ENCODE measurements around the gene MTCH2.
"Not testable (repeated sequence)": the region's sequence is repeated elsewhere in the genome, so short reads cannot be mapped to it uniquely, and the experiment has no call there.

MTCH2 gene

GRCh38 chr11:47672283-47672730 is 29.9 kb upstream of the MTCH2 start:
- H3K27ac ChIP-seq: no peak overlapping the region

GRCh38 chr11:47669856-47670255 is 27.5 kb upstream of the MTCH2 start:
- H3K27ac ChIP-seq: no peak overlapping the region
- no peak for TF ChIP-seq ZFX (IDR thresholded peaks at IDR 0.05)
- TF ChIP-seq CTCF (conservative IDR thresholded peaks at IDR 0.05): no peak

More at GRCh38 chr11:47672283-47672730, 29.9 kb upstream of the MTCH2 start:
- TF ChIP-seq ZFX (IDR thresholded peaks at IDR 0.05) (no peak), CTCF (conservative IDR thresholded peaks at IDR 0.05) (no peak)

- TF ChIP-seq CTCF (conservative IDR thresholded peaks at IDR 0.05) (no peak), ZFX (IDR thresholded peaks at IDR 0.05) (no peak)
- no peak overlapping the region for H3K27ac ChIP-seq
Measured at GRCh38 chr11:47668665-47669064, 26.3 kb upstream of the MTCH2 start.

GRCh38 chr11:47667555-47667954 is 25.2 kb upstream of the MTCH2 start:
- no peak overlapping the region for H3K27ac ChIP-seq
- TF ChIP-seq ZFX (IDR thresholded peaks at IDR 0.05) (no peak), CTCF (conservative IDR thresholded peaks at IDR 0.05) (no peak)

- no peak overlapping the region for H3K27ac ChIP-seq
- no peak for TF ChIP-seq CTCF (conservative IDR thresholded peaks at IDR 0.05)
Measured at GRCh38 chr11:47667135-47667534, 24.8 kb upstream of the MTCH2 start.

- not testable (repeated sequence) for H3K27ac ChIP-seq
Measured at GRCh38 chr11:47664936-47665335, 22.6 kb upstream of the MTCH2 start.

GRCh38 chr11:47661245-47661644 is 18.9 kb upstream of the MTCH2 start:
- TF ChIP-seq CTCF (conservative IDR thresholded peaks at IDR 0.05) (no peak), ZFX (IDR thresholded peaks at IDR 0.05) (no peak)

GRCh38 chr11:47659276-47659675 is 16.9 kb upstream of the MTCH2 start:
- TF ChIP-seq CTCF (conservative IDR thresholded peaks at IDR 0.05) (no peak), ZFX (IDR thresholded peaks at IDR 0.05) (no peak)
- H3K27ac ChIP-seq: no peak overlapping the region

More at GRCh38 chr11:47661245-47661644, 18.9 kb upstream of the MTCH2 start:
- H3K27ac ChIP-seq: no peak overlapping the region
